CD4-positive, alpha-beta T cell treated with Interleukin-21 for 1 hour (primary cell): ENCODE results near the gene TEKT3.

Experiments
- DNase-seq: peaks from one replicate; pipeline ENCODE4 v3.0.0-alpha.2; 2020

Gene TEKT3

GRCh38 chr17:15289285-15290183 is 51.9 kb downstream of the TEKT3 start:
- no peak for DNase-seq

GRCh38 chr17:15288859-15289258 is 52.5 kb downstream of the TEKT3 start:
- DNase-seq = no peak

- DNase-seq = no peak
These were observed 53.7 kb downstream of the TEKT3 start for GRCh38 chr17:15287538-15288267.

- DNase-seq = no peak
These were observed 55.9 kb downstream of the TEKT3 start for GRCh38 chr17:15285466-15285865.

GRCh38 chr17:15284537-15284936 is 56.9 kb downstream of the TEKT3 start:
- DNase-seq = no peak

GRCh38 chr17:15284107-15284506 is 57.3 kb downstream of the TEKT3 start:
- DNase-seq = no peak

- DNase-seq = no peak
These were observed 59.5 kb downstream of the TEKT3 start for GRCh38 chr17:15281909-15282308.

- DNase-seq = no peak
These were observed 62.4 kb downstream of the TEKT3 start for GRCh38 chr17:15278924-15279477.

GRCh38 chr17:15278380-15278779 is 63.0 kb downstream of the TEKT3 start:
- no peak for DNase-seq

GRCh38 chr17:15274017-15274416 is 67.4 kb downstream of the TEKT3 start:
- DNase-seq = no peak

- no peak for DNase-seq
These were observed 68.1 kb downstream of the TEKT3 start for GRCh38 chr17:15273141-15273793.

GRCh38 chr17:15271741-15272140 is 69.7 kb downstream of the TEKT3 start:
- no peak for DNase-seq

- DNase-seq = no peak
These were observed 70.6 kb downstream of the TEKT3 start for GRCh38 chr17:15270628-15271381.

- no peak for DNase-seq
These were observed 71.7 kb downstream of the TEKT3 start for GRCh38 chr17:15269780-15270089.

GRCh38 chr17:15269087-15269779 is 72.2 kb downstream of the TEKT3 start:
- no peak for DNase-seq

- DNase-seq = no peak
These were observed 72.9 kb downstream of the TEKT3 start for GRCh38 chr17:15268461-15268860.

GRCh38 chr17:15267996-15268395 is 73.4 kb downstream of the TEKT3 start:
- no peak for DNase-seq

GRCh38 chr17:15266325-15267125 is 74.9 kb downstream of the TEKT3 start:
- no peak for DNase-seq

- DNase-seq = no peak
These were observed 76.3 kb downstream of the TEKT3 start, which contains the start of gene PMP22 for GRCh38 chr17:15265131-15265530. TSS of gene PMP22 (minus strand) at chr17:15265326. CDS start at chr17:15260727, 4,599 bp downstream.

GRCh38 chr17:15264542-15264941 is 76.9 kb downstream of the TEKT3 start:
- no peak for DNase-seq

GRCh38 chr17:15263680-15264079 is 77.7 kb downstream of the TEKT3 start:
- DNase-seq = no peak
